Measurements from ENCODE around the gene DSCAM.
"Not testable (repeated sequence)": the region's sequence is repeated elsewhere in the genome, so short reads cannot be mapped to it uniquely, and the experiment has no call there.

The DSCAM gene

DNA sequence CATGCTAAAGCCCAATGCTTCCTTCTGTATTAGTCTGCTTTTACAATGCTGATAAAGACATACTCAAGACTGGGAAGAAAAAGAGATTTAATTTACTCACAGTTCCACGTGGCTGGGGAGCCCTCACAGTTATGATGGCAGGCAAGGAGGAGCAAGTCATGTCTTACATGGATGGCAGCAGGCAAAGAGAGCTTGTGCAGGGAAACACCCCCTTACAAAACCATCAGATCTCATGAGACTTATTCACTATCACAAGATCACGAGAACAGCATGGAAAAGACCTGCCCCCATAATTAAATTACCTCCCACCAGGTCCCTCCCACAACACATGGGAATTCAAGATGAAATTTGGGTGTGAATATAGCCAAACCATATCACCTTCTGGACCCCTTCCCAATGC, 407.4 kb downstream of the DSCAM start:
- DNase-seq: not testable (repeated sequence)

DNA sequence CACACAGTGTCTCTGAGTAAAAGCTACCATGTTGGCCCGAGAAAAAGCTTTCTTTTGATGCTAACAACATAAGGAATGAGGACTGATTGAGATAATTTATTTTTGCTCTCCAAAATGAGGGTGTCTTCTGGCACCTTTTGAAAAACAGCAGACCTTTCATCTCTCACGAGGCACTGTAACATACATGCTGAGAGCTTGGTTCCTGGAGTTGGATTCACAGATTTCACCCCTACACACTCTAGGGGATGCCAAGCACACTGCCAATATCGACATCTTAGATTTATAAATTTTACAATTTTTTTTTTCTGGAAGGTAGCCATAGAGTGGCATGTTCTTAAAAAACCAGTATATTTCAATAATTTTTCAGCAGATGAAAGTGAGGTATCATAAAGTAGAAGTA, 408.3 kb downstream of the DSCAM start:
- DNase-seq: no peak

DNA sequence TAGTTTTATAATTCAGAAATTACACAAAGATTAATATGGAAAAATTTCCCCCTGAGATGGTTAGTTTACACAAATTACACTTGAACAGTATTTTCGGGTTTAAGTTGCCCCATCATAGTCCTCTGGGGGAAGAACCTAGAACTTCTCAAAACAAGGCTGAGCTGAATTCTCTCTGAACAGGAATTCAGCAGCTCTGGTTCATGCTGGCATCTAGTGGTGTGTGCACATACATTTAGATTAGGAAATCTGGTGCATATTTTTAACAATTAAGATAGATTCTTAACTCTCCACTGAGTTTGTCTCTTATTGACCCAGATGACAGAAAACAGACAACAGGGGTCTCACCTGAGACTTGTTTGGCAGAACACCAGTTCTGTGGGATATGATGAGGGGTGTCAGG, 410.7 kb downstream of the DSCAM start:
- no peak for DNase-seq

- DNase-seq: no peak
Observed at GRCh38 chr21:40433538-40433937, 413.4 kb downstream of the DSCAM start.

DNA sequence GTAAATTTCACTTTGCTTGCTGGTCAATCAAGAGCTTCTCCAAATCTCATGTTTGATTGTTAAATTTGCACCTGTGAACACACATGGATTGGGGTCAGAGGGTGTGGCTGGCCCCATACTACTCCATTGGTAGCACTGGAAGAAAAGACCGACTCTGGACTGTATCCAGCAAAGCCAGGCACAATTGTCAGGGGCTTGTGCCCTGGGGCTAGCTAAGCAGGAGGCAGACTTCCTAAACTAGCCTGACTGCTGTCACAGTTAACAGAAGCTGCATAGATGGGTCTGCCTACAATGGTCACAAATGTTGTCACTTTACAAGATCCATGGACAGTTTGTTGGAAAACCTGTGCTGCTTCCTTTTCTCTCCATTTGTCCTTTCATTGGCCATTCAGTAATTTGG, 421.0 kb downstream of the DSCAM start:
- DNase-seq: no peak

DNA sequence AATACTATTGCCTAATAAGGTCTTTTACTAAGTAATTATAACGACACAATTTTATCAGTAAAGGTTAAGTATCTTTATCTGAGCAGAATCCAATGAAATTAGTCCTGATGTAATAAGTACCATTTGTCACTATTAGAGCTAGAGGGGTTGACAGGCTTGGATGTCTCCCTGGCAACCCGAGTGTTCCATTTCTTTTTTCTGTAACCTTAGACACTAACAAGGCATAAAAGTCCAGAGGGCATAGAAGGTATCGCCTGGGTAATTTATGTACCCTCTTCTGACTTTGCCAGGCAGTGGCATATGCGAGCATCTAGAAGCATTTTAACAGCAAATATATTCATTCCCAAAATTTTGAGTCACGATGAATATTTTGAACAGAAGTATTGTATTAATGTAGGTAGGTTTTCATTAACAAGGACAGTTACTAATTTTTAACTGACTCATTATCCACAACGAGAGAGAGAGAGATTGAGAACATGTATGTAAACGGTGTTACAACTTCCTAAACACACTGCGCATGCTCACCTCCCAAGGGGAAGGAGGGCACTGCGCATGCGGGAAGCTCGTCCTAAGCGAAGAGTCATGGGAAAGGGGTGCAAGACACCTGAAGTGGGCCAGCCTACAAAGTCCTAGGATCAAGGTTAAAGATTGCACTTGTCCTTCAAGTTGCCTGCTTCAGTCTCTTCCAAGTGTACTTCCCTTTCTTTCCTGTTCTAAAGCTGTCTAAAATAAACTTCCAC, 423.9 kb downstream of the DSCAM start:
- DNase-seq: no peak

DNA sequence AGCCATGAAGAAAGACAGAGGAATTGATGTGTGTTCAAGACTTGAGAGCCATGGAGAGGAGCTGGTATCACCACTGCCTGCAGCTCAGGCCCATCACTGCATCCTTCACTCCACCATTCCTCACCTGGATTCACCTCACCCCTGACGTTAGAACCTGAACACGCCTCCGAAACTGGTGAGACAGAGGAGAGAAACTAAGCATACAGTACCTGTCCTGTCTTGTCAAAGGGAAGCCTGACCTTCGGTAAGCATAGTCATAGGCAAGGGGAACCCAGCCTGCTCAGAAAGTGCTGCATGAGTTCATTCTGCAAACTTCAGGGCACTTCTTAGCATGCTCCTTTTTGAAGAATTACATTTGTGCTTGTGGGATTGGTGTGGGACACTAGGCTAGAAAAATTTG, 425.8 kb downstream of the DSCAM start:
- DNase-seq: no peak

GRCh38 chr21:40416572-40416971, 430.4 kb downstream of the DSCAM start:
- no peak for DNase-seq

DNA sequence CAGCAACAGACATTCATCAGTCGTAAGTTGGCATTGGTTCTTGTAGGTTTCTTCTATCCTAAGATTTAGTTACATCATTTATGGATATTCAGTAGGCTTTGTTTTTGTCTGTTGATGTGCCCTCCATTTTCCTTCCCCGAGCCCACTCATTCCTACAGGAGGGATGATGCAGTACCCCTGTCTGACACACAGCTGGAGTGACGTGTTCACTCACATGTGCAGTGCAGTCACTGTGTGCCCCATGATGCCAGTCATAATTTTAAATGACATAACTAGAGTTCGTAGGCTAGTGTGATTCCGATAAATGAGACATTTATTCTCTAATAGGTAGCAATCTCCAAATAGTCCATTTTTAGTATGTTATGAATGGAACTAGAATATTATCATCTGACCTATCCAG, 438.4 kb downstream of the DSCAM start:
- DNase-seq: no peak

- DNase-seq: no peak
Observed at GRCh38 chr21:40404396-40404800, 442.6 kb downstream of the DSCAM start.

DNA sequence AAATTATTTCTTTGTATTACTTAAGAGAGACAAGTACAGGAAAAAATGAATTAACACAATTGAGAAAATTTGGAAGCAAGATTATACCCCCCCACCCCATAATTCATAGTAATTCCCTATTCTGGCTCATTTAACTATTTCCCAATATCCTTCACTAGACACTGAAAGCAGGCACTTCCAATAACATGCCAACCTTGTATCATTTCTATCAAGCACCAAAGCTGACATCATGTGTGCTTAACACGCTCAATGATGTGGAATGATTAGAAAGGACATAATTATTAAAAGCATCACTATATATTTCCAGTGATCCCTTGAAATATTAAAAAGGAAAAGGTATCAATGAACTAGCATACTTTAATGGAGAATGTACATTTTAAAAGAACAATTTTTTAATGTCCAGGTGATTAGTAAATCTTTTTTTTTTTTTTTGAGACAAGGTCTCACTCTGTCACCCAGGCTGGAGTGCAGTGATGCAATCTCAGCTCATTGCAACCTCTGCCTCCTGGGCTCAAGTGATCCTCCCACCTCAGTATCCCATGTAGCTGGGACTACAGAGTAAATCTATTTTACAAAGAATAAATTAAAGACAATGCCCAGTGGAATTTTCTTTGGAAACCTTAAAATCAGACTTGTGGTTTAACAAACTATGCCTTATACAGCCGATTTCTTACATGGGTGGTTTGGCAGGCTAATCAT, 443.9 kb downstream of the DSCAM start:
- DNase-seq: no peak

DNA sequence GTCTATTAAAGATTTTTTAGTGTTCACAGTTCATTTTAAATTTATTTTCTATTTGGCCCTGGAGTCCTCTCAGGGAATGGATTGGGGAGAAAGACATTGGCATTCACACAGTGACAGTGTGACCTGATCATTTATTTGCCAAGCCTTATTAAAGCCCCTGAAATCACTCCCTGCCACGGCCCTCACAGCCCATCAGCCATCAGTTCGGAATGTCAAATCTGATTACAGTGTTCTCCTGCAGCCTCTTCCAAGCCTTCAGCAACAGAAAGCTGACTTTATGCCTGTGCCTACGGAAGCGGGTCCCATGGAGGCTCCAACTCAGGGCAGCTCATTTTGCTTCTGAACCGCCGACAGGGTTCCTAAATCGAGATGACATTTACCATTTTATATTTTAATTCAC, 451.2 kb downstream of the DSCAM start:
- no peak for DNase-seq

DNA sequence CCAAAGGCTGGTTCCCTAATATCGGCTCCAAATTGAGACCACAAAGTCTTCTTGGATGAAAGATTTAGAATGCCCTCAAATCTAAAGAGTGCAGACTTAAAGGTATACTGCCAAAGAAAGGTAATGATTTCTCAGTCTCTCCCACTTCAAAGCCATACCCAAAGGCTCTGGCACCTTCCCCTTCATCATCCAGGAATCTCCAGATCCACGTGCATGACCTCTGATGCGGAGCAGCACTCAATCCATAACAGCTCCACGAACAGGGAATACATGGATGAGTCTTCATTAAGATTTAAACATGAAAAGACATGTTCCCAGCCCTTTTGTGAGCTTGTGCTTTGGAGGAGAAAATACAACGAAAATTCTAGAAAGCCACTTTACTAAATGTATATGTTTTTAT, 453.9 kb downstream of the DSCAM start:
- DNase-seq: no peak

- no peak for DNase-seq
Observed at GRCh38 chr21:40388046-40388445, 458.9 kb downstream of the DSCAM start.

DNA sequence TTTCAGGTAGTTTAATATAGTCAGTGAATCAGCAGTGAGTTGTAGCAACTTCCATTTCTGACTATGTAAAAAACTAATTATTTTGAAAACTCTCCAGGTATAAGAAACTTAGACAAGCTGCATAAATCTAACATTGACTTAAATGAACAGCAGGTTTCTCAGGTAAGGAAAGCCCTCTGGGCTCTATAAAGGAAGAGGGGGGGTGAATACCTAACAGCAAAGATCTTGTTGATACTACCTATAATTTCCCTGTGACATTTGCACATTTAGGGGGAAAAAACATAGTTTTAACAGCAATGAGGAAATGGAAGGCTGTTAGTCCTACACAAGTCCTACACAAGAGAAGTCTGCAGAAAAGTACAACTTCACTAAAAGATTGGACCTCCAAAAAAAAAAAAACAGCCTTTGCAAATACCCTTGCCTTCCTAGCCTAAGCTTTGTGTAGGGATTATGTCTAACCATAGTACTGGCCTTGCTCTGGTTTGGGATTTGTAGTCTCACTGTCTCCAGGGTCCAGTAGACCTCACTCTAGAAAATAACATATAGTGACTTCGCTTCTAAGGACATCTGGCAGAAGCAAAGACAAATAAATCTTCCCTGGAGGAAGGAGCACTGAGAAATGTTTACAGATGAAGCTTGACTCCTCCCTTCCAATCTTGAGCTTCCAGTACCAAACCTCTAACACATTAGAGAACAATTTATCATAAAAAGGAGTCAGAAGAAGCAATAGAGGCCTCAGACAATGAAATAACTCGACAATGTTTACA, 459.8 kb downstream of the DSCAM start:
- DNase-seq: no peak

- no peak for DNase-seq
Observed at GRCh38 chr21:40386294-40386911, 460.6 kb downstream of the DSCAM start.

- no peak for DNase-seq
Observed at GRCh38 chr21:40385883-40386282, 461.1 kb downstream of the DSCAM start.

GRCh38 chr21:40383951-40384350, 463.0 kb downstream of the DSCAM start:
- no peak for DNase-seq

DNA sequence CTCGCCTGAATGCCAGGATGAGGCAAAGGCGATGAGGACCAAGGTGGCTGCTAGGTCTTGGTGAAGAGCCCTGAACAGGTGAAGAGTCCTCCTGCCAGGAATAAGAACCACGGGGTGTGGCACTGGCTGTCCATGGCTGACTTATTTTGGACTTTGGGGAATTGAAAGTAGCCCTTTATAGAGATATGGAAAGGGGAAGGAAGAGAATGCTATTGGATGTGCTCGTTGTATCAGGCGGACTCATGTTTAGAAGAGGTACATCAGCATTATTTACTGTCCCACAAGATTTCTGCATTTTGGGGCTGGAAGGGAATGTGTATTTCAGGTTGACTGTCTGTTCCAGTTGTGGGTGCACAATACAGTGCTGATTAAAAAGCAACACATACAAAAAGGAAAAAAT, 465.8 kb downstream of the DSCAM start:
- no peak for DNase-seq

- DNase-seq: no peak
Observed at GRCh38 chr21:40379881-40380810, 466.8 kb downstream of the DSCAM start.

GRCh38 chr21:40377135-40377534, 469.8 kb downstream of the DSCAM start:
- no peak for DNase-seq

DNA sequence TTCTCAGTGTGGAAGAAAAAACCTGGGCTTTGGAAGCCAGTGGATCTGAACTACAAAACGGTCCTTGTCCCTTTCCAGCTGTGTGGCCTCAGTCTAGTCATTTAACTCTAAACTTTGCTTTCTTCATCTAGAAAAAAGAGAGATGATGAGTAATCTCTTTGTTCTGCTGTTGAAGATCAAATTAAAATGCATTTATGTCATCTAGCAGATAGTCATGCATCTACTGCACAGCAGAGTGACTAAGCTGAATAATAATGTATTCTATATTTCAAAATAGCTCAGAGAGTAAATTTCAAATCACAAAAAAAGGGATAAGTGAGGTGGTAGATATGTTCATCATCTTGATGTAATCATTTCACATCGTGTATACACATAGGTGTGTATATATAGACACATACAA, 473.2 kb downstream of the DSCAM start:
- no peak for DNase-seq
